HG02759 (cell line): ENCODE data around the gene PTPRE.

Experiments used
- ATAC-seq: cut with Tn5 transposase; IDR thresholded peaks from one replicate; pipeline ENCODE4 v1.9.1; 2021; ENCODE audit warnings: mild to moderate bottlenecking, moderate library complexity; ENCODE audit not compliant: unreplicated experiment

PTPRE gene

DNA sequence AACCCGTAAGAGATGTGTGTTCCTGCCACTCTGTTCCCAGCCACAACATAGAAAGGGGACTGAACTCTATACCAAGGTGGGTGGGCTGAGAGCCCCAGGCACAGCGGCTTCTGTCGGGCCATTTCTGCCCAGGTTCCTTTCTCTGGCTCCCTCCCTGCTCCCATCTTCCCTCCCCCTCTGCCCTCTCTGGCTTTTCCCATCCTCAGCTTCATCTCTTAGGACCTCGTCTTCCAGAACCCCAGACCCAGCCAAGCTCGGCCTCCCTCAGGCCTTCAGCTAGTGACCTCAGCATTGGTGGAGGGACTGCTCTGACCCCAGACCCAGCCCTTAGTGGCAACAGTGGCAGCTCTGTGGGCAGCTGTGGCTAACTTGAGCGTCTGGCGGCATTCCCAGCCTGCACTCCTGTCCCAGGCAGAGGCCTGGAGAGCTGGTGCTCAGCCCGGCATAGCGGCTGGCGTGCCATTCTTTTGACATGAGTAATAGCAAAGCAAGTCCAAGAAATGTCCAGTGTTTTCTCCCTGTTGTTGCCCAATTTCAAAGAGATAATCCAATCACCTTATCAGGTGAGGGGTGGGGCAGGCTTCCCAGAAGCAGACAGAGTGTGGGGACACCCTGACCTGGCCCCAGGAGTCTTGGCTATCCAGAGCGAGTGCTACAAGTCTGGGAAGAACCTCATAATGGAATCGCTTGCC, 15.9 kb downstream of the PTPRE start:
- ATAC-seq = no peak

DNA sequence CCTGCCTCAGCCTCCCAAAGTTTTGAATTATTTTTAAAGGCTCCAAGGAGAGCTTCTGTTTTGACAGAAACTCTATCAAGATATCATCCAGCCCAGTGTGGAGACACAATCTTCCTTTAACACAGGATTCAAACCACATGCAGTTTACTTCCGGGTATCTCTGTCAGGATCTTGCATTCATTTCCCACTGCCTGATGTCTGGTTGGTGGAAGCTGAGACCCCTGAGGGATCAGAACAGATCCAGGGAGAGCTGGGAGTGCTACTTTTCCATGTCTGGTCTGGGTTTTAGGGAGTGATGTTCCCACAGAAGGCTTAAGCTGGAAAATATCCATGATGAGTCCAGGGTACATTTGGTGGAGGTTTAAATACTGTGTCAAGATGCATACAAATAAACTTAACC, 16.7 kb downstream of the PTPRE start:
- ATAC-seq = no peak

- ATAC-seq = no peak
Measured at GRCh38 chr10:127925471-127926207, 18.7 kb downstream of the PTPRE start.

- no peak for ATAC-seq
Measured at GRCh38 chr10:127926455-127926854, 19.6 kb downstream of the PTPRE start.

- ATAC-seq = no peak
Measured at GRCh38 chr10:127928021-127928806, 21.3 kb downstream of the PTPRE start.

GRCh38 chr10:127932521-127933270, 25.8 kb downstream of the PTPRE start:
- no peak for ATAC-seq

- no peak for ATAC-seq
Measured at GRCh38 chr10:127933271-127933670, 26.4 kb downstream of the PTPRE start.

DNA sequence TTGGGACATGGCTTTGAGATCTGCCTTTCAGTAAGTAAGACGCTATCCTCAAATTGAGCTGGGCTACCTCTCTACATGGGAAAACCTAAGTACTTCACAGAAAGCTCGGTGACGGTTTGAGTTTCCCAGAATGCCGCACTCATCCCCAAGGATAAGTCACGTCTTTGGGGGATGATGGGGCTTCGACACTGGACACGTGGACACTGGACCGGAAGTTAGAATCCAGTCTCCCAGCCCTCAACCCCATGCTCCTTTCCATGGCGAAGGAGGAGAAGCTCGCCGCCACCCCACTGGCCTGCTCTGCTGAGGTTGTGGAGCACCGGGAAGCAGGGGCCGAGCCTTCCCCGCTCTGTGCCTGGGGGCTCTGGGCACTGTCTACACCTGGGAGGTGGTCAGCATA, 27.5 kb downstream of the PTPRE start:
- no peak for ATAC-seq

DNA sequence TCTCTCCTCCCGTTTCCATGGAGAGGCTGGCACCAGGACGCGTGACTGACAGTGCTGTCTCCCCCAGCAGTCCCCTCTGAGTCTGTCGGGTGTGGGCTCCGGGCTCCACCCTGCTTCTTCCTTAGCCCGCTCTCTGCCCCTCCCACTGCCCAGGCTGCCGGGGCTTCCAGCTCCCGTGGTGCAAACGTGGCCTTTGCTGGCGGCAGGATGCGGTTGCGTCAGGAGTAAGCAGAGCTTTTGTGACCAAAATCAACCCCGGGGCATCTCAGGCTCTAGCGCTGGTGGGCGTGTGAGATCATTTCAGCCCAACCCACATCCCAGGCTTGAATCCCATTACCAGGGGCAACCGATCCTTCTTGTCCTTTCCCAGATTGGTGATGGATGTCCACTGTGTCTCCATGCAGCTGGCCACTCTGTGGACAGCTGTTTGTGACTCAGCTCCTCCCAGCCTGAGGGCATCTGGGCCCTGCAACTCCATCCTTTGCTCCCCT, 28.2 kb downstream of the PTPRE start:
- ATAC-seq = no peak

DNA sequence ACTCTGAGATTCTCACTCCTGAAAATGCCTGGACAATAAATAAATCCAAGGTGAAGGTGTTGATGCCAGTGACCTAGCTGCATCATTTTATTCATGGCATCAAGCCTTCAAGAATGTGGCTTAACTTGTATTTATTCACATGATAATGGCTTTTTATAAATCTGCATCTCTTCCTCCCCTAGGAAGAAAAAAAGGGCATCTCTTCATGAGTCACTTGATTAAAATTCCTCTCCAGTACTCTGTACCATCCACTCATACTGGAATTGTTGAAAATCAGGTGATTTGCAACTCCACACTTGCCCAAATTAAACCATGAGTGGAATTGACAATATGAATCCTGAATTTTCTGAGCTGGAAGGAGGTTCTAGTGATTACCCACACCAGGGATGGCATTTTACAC, 30.2 kb downstream of the PTPRE start:
- no peak for ATAC-seq

DNA sequence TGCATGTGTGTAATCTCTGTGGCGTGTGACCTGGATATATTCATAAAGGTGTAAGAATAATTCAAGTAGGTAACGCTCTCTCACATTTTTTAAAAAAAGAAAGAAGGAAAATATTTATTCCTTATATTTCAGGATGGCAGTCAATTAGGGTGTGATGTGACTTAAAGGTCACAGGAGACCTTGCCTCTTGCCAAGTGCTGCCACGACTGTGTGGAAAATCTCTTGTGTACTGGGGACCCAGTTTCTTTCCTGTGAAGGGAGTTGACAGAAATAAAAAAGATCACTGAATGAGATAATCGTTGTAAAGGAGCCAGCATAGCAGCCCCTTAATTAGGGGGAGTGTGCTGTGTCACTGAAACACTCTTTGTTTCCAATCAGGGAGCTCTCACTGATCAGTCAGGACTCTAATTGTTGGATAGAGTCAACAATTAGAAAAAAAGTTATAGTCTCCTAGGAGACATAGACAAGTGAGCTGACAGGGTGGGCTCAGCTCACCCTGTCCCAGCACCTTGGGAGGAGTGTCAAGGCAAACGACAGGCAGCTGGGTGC, 31.1 kb downstream of the PTPRE start:
- ATAC-seq = no peak

- ATAC-seq = no peak
Measured at GRCh38 chr10:127939786-127940330, 33.0 kb downstream of the PTPRE start.

GRCh38 chr10:127940866-127941640, 34.1 kb downstream of the PTPRE start:
- no peak for ATAC-seq

DNA sequence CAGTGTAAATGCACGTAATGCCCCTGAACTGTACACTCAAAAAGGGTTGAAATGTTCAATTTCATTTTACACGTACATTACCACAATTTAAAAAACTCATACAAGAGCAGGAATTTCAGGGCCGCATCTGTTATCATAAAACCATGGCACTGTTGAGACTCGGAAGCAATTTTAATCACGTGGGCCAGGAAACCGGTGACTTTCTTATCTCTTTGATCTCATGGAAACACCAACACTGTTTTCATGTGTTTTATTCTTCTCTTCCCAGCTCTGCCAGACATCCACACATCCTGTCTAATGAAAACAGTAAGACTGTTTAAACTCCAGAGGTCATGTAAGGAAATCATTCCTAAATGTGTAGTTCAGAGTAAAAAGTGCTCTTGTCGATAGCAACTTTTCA, 35.9 kb downstream of the PTPRE start:
- ATAC-seq = no peak

- no peak for ATAC-seq
Measured at GRCh38 chr10:127943336-127943910, 36.5 kb downstream of the PTPRE start.

- ATAC-seq = no peak
Measured at GRCh38 chr10:127944256-127944655, 37.4 kb downstream of the PTPRE start.

GRCh38 chr10:127945341-127945758, 38.4 kb downstream of the PTPRE start:
- peak; percentile 38 for ATAC-seq

- no peak for ATAC-seq
Measured at GRCh38 chr10:127945948-127946711, 39.2 kb downstream of the PTPRE start.
